HepG2 (cell line): ENCODE measurements around the gene LIPT1. TPM values are rescaled to one million over a fixed set of nuclear protein-coding genes. Genes with fewer than 3 reads are reported as not detected.

ENCODE experiments used
- AKAP8 ChIP-seq: sonication (generic); formaldehyde crosslinking; IDR thresholded peaks from 2 replicates; pipeline ENCODE4 v1.5.1; 2020; ENCODE audit warnings: mild to moderate bottlenecking, missing genetic modification reagents
- EP300 ChIP-seq, 3 experiments: sonication (generic) in 1 of 3; formaldehyde crosslinking in 1 of 3; IDR thresholded peaks; 2 replicates each; pipeline versions ENCODE4 v1.5.1 to v1.6.1; 2011 to 2020; ENCODE audit warnings: low read depth in 2 of 3, low read length in 2 of 3, borderline replicate concordance in 1 of 3, improper control_type of control experiment in 1 of 3, mild to moderate bottlenecking in 1 of 3, missing genetic modification reagents in 1 of 3, moderate library complexity in 1 of 3
- GTF2F1 ChIP-seq: fragments of 150-350 bp; IDR thresholded peaks from 2 replicates; pipeline ENCODE4 v1.6.1; 2014; ENCODE audit warnings: low read length
- GZF1 ChIP-seq: sonication (generic); formaldehyde crosslinking; IDR thresholded peaks from 2 replicates; pipeline ENCODE4 v1.5.1; 2020; ENCODE audit warnings: mild to moderate bottlenecking, missing genetic modification reagents
- KAT2B ChIP-seq: fragments of 150-350 bp; IDR thresholded peaks from 2 replicates; pipeline ENCODE4 v1.6.1; 2014; ENCODE audit warnings: low read depth, low read length, borderline replicate concordance
- NCOA1 ChIP-seq: sonication (generic); formaldehyde crosslinking; IDR thresholded peaks from 2 replicates; pipeline ENCODE4 v1.9.0; 2021; ENCODE audit warnings: missing genetic modification reagents
- NFE2L1 ChIP-seq: sonication (generic); formaldehyde crosslinking; IDR thresholded peaks from 2 replicates; pipeline ENCODE4 v1.4.0; 2020; ENCODE audit warnings: missing genetic modification reagents, mild to moderate bottlenecking, borderline replicate concordance
- RAD51 ChIP-seq: fragments of 450-650 bp; IDR thresholded peaks from 2 replicates; pipeline ENCODE4 v1.6.1; 2016; ENCODE audit warnings: borderline replicate concordance
- RELA ChIP-seq: sonication (generic); formaldehyde crosslinking; IDR thresholded peaks from 2 replicates; pipeline ENCODE4 v1.4.0; 2020; ENCODE audit warnings: missing genetic modification reagents
- SKI ChIP-seq: fragments of 450-650 bp; IDR thresholded peaks from one replicate; pipeline ENCODE4 v1.6.1; 2018; ENCODE audit warnings: mild to moderate bottlenecking; ENCODE audit not compliant: partially characterized antibody
- SMARCC2 ChIP-seq: fragments of 450-650 bp; IDR thresholded peaks from 2 replicates; pipeline ENCODE4 v1.6.1; 2017; ENCODE audit warnings: antibody characterized with exemption, mild to moderate bottlenecking
- SP1 ChIP-seq, 2 experiments: fragments of 450-650 bp in 1 of 2; sonication (generic) in 1 of 2; formaldehyde crosslinking in 1 of 2; IDR thresholded peaks; 2 replicates each; pipeline versions ENCODE4 v1.4.0 to v1.6.1; 2016 to 2020; ENCODE audit warnings: missing genetic modification reagents in 1 of 2
- TAF1 ChIP-seq: sonication (generic); formaldehyde crosslinking; IDR thresholded peaks from 2 replicates; pipeline ENCODE4 v1.4.0; 2020; ENCODE audit warnings: missing genetic modification reagents
- TOPORS ChIP-seq: sonication (generic); formaldehyde crosslinking; IDR thresholded peaks from 2 replicates; pipeline ENCODE4 v1.8.0; 2023; ENCODE audit warnings: mild to moderate bottlenecking, missing genetic modification reagents
- YEATS4 ChIP-seq: sonication (generic); formaldehyde crosslinking; IDR thresholded peaks from 2 replicates; pipeline ENCODE4 v1.4.0; 2020; ENCODE audit warnings: missing genetic modification reagents, borderline replicate concordance
- ZBTB42 ChIP-seq: sonication (generic); formaldehyde crosslinking; IDR thresholded peaks from 2 replicates; pipeline ENCODE4 v1.5.0; 2020; ENCODE audit warnings: mild to moderate bottlenecking, missing genetic modification reagents
- ZNF10 ChIP-seq: sonication (generic); formaldehyde crosslinking; IDR thresholded peaks from 2 replicates; pipeline ENCODE4 v1.4.0; 2020; ENCODE audit warnings: mild to moderate bottlenecking, low read depth, missing genetic modification reagents, borderline replicate concordance
- ZNF24 ChIP-seq: fragments of 450-650 bp; IDR thresholded peaks from 2 replicates; pipeline ENCODE4 v1.6.1; 2017; ENCODE audit warnings: antibody characterized with exemption, mild to moderate bottlenecking
- ZNF263 ChIP-seq: sonication (generic); formaldehyde crosslinking; IDR thresholded peaks from 2 replicates; pipeline ENCODE4 v1.4.0; 2020; ENCODE audit warnings: missing genetic modification reagents
- ZNF296 ChIP-seq: sonication (generic); formaldehyde crosslinking; conservative IDR thresholded peaks from 2 replicates; pipeline ENCODE4 v1.5.0; 2020; ENCODE audit warnings: mild to moderate bottlenecking, missing genetic modification reagents
- ZNF605 ChIP-seq: sonication (generic); formaldehyde crosslinking; IDR thresholded peaks from 2 replicates; pipeline ENCODE4 v1.8.0; 2022; ENCODE audit warnings: mild to moderate bottlenecking, missing genetic modification reagents
- ZNF652 ChIP-seq: IDR thresholded peaks from 2 replicates; pipeline ENCODE4 v1.6.1; 2016; ENCODE audit warnings: low read depth, borderline replicate concordance
- ZNF740 ChIP-seq: sonication (generic); formaldehyde crosslinking; IDR thresholded peaks from 2 replicates; pipeline ENCODE4 v1.4.0; 2020; ENCODE audit warnings: missing genetic modification reagents
- ZNF772 ChIP-seq: sonication (generic); formaldehyde crosslinking; IDR thresholded peaks from 2 replicates; pipeline ENCODE4 v1.5.0; 2020; ENCODE audit warnings: mild to moderate bottlenecking, missing genetic modification reagents
- ZNF782 ChIP-seq: sonication (generic); formaldehyde crosslinking; IDR thresholded peaks from 2 replicates; pipeline ENCODE4 v1.4.0; 2020; ENCODE audit warnings: missing genetic modification reagents, mild to moderate bottlenecking, borderline replicate concordance
- ZSCAN21 ChIP-seq: sonication (generic); formaldehyde crosslinking; IDR thresholded peaks from 2 replicates; pipeline ENCODE4 v1.8.0; 2022; ENCODE audit warnings: mild to moderate bottlenecking, missing genetic modification reagents, moderate library complexity, borderline replicate concordance
- ZSCAN31 ChIP-seq: sonication (generic); formaldehyde crosslinking; IDR thresholded peaks from 2 replicates; pipeline ENCODE4 v1.5.0; 2020; ENCODE audit warnings: low read depth, mild to moderate bottlenecking, missing genetic modification reagents
- polyA plus RNA-seq, 8 experiments: library from polyadenylated mRNA; depleted of rRNA in 3 of 8; stranded (reverse) in 7 of 8; unstranded in 1 of 8; fragments of >200 nt; fragmentation: Illumina TruSeq in 4 of 8; extraction: Trizol in 4 of 8; gene quantifications; 2 replicates each; pipeline versions ENCODE4 v1.2.1 to v1.2.3, GENCODE V29; 2011 to 2016; ENCODE audit warnings: low read depth in 4 of 8, missing spikeins in 1 of 8, mixed read lengths in 1 of 8; ENCODE audit not compliant: insufficient read depth in 1 of 8
- total RNA-seq, 5 experiments: library from RNA; depleted of rRNA; stranded (reverse); fragments of >200 nt; fragmentation: Illumina TruSeq; extraction: Trizol; gene quantifications; 2 replicates each; pipeline ENCODE4 v1.2.3, GENCODE V29; 2016; ENCODE audit warnings: low read depth in 1 of 5
- TF ChIP-seq, protein P1 (sequence below): IDR thresholded peaks from 2 replicates; pipeline ENCODE4 v1.6.1; 2012; ENCODE audit warnings: low read length, improper control_type of control experiment

LIPT1 gene
- total and polyA plus RNA-seq, 2 of the 13 experiments (the other 11 are each of a cell fraction or from before 2014, with no cell fraction given) = 8.0 to 9.6 TPM

GRCh38 chr2:99154643-99155536, at the start of gene LIPT1, which contains the start of gene TSGA10 (continued):
- TF ChIP-seq ZNF10 (CRISPR knock-in tag) (no peak), GTF2F1 (no peak), NCOA1 (CRISPR knock-in tag) (no peak; the same call in 1 of the 2 replicates), EP300 (IDR thresholded peaks at IDR 0.05; ENCODE audit: low read depth in 2 of 2, low read length in 2 of 2) (no peak; a peak in 1 of 4 replicates), EP300 (CRISPR knock-in tag; IDR thresholded peaks at IDR 0.05; ENCODE audit: borderline replicate concordance) (peak; percentile 57), ZNF24 (no peak), KAT2B (no peak), TAF1 (CRISPR knock-in tag) (peak; percentile 97), ZNF605 (CRISPR knock-in tag) (peak; percentile 99), SKI (peak; percentile 46), ZBTB42 (CRISPR knock-in tag) (peak; percentile 91), TOPORS (peak; percentile 97), SP1 (IDR thresholded peaks at IDR 0.05) (no peak), SP1 (CRISPR knock-in tag; IDR thresholded peaks at IDR 0.05) (peak; percentile 94), ZNF772 (peak; percentile 100), SMARCC2 (no peak), ZNF740 (CRISPR knock-in tag) (0 out of 2 replicates have a peak, but pooled peaks have one; percentile 19), ZNF782 (CRISPR knock-in tag) (peak; percentile 99; the same call in 1 of the 2 replicates), AKAP8 (CRISPR knock-in tag) (peak; percentile 95; the same call in 1 of the 2 replicates), ZNF263 (CRISPR knock-in tag) (peak; percentile 28; the same call in 1 of the 2 replicates), RELA (no peak; the same call in 1 of the 2 replicates), NFE2L1 (CRISPR knock-in tag) (no peak), ZSCAN21 (CRISPR knock-in tag) (peak; percentile 97), GZF1 (peak; percentile 26; the same call in 1 of the 2 replicates), ZNF296 (CRISPR knock-in tag) (no peak; the same call in 1 of the 2 replicates), ZSCAN31 (CRISPR knock-in tag) (peak; percentile 99), RAD51 (no peak), ZNF652 (0 out of 2 replicates have a peak, but pooled peaks have one; percentile 36), YEATS4 (CRISPR knock-in tag) (peak; percentile 99)
- TF ChIP-seq, protein P1, sequence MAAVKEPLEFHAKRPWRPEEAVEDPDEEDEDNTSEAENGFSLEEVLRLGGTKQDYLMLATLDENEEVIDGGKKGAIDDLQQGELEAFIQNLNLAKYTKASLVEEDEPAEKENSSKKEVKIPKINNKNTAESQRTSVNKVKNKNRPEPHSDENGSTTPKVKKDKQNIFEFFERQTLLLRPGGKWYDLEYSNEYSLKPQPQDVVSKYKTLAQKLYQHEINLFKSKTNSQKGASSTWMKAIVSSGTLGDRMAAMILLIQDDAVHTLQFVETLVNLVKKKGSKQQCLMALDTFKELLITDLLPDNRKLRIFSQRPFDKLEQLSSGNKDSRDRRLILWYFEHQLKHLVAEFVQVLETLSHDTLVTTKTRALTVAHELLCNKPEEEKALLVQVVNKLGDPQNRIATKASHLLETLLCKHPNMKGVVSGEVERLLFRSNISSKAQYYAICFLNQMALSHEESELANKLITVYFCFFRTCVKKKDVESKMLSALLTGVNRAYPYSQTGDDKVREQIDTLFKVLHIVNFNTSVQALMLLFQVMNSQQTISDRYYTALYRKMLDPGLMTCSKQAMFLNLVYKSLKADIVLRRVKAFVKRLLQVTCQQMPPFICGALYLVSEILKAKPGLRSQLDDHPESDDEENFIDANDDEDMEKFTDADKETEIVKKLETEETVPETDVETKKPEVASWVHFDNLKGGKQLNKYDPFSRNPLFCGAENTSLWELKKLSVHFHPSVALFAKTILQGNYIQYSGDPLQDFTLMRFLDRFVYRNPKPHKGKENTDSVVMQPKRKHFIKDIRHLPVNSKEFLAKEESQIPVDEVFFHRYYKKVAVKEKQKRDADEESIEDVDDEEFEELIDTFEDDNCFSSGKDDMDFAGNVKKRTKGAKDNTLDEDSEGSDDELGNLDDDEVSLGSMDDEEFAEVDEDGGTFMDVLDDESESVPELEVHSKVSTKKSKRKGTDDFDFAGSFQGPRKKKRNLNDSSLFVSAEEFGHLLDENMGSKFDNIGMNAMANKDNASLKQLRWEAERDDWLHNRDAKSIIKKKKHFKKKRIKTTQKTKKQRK = no peak
